ENCODE measurements around the gene GLIS1.

The GLIS1 gene

DNA sequence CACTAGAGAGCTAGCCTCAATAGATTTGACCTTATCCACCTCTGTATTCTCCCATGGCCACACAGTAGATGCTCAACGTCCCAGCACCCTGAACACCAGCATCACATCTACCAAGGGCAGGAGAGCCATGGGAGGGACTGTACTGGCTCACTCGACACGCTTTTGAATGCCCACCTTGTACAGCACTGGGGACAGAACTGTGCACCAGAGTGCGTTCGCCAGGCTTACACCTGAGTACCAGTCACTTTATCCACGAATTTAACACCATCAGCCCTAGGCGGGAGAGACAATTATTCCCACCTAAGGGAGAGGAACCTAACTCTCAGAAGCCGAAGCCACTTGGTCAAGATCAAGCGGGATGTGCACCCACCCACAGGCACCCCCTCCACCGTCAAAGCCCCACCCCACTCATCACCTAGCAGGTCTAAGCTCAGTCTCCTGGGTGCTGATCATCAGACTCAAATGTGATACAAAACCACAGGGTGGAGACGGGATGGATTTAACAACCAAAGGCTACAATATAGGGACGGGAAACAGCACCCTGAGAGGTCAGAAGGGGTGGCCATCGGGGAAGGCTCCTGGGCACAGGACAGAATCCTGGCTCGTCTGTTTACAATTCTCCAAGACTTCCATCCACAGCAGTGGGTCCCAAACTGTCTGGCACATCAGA, 110.5 kb downstream of the GLIS1 start:
- DNase-seq = no peak

DNA sequence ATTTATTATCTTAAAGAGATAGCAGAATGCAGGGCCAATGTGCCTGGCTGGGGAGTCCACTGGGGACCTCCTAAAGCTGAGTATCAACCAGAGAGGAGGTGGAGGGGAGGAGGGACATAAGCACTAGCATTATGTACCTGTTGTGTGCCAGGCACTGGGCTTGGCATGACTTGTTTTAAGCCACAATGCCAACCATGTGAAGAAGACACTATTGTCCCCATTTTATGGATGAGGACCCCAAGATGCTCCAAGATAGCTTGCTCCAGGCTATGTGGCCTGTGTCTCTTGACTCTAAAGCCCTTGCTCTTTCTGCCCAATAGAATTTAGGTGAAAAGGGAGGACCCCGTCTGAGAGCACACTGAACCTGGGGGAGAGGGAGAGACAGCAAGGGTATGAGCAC, 111.3 kb downstream of the GLIS1 start:
- DNase-seq = no peak

DNA sequence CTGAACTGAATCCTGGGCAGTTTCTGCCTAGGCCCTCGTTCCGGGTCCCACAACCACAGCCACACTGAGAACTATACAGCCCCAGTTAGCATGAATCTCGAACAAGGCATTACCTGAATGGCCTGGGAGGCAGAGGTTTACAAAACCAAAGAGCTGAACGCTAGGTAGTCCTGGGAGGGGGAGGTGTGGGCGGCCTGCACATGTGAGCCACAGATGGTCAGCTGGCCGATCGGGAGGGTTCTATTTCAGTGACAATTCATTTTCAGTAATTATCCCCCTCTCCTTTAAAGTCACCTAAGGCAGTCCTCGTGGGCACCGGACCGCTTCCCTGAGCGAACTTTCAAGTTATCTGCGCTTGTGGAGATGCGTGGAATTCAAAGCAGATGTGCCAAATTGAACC, 111.9 kb downstream of the GLIS1 start:
- DNase-seq = no peak

DNA sequence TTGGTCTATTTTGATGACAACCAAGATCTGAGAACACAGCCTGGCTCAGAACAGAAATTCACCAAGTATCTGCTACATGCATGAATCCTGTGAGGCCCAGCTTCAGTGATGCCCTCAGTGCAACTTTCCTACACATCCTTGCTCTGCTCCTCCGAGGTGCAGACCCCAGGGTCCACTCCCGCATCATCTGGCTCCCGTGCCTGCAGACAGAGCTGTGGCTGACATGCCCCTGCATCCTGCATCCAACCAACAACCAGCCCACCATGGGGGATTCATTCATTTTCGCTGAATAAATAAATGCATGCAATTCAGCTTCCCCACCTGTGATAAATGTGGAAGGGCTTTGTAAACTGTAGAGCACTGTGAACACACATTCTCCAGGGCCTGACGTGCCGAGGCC, 112.3 kb downstream of the GLIS1 start:
- no peak for DNase-seq

DNA sequence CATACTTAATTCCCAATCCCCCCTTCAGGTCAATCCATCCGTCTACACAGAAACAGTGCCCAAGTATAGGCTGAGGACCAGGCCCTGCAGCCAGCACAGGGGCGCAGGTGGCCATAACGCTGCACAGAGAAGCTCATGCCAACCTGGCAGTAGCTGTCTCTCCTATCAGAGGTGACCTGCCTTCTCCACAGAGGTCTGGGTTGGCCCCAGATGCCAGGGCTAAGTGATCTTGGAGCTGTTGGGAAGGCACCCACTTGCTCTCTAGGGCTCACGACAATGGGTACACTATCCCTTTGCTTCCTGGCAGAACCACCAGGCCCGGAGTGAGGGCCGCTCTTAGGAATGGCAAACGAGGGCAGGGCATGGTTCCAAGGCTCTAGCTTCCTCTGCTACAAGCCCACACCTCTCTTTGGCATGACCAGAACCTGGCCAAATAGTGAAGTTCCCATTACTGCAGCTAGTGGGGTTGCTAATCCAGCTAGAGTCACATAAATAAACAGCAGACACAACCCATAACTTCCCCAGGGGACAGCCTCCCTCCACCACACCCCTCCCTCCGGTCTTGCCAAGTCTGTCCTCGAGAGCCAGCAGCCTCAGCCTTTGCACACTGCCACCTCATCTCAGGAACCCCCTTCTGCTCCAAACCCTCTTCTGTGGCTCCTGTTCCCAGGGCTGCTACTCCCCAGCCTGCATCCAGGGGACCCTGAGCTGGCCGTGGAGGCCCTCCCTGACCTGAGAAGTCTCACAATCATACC, 113.0 kb downstream of the GLIS1 start:
- no peak for DNase-seq

DNA sequence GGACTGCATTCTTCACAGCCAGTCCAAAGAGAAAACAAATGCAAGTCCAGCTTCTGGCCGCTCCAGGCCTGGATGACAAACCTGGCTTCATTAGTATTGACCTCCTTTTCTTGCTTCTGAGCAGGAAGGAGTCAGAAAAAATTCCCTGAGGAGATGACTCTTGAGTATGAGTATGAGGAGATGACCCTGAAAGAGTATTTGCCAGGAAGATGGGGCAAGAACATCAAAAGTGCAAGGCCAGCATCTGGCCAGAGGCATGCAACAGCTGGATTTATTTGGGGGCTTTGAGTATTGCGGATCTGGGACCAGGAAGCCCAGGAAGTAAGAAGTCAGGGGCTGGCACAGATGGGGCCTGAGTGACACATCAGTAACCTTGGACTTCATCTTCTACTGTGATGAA, 113.9 kb downstream of the GLIS1 start:
- DNase-seq = no peak

DNA sequence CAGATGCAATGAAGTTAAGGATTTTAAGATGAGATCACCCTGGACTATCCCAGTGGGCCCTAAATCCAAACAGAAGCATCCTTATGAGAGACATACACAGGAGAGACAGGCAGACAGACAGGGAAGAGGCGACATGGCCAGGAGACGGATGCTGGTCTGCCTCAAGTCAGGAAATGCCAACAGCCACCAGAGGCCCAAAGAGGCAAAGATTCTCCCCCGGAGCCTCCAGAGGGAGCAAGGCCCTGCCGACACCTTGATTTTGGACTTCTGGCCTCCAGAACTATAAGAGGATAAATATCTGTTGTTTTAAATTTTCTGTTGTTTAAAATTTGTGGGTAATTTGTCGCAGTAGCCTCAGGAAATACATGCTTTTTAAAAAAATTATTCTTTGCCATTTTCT, 116.4 kb downstream of the GLIS1 start:
- no peak for DNase-seq

DNA sequence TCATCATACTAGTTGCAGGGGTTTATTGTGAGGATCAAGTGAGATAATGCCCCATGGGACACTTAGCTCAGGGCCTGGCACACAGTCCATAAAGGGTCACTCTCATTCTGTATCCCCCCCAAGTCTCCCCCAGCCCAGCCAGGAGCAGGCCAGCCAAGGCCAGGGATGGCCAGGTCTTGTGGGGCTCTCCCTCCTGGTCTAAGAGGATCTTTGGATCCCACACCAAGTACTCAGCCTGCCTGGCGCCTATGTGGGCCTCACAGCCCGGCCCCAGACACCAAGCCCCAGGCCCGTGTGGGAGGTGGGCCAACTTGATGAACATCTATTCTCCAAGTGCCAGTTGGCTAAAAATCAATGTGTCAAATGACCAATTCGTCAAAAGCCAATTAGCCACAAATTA, 117.8 kb downstream of the GLIS1 start:
- DNase-seq = no peak

DNA sequence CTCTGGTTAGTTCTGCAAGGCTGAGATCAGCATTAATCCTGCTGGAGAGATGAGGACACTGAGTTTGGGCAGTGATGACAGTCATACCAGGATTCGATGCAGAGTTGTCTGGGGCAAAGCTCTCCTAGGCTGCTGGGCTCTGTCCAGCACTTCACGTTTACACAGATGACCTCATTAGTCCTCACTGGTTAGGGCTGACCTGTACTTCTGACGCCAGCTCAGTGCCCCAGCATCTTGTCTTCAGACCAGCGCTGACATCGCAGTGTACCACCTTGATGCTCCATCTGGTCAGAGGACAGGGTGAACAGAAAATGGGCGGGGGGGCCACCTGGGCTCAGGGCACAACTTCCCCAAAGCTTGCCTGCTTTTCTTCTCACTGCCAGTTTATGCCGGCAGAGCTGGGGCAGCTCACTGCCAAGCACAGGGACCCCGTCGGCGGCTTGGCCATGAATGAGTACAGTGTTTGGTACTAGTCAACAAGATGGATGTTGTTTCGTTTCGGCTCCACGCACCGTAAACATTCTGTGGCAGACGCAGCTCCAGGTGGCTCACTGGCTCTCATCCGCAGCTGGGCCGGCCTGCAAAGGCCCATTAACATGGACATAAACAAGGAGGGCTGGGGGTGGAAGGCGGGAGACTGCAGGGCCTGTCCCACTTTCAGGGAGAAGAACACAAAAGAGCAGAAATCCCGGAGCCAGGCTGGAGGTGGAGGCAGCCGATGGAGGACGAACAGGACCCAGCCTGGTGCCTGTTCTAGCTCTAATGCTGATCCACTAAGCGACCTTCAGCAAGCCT, 118.7 kb downstream of the GLIS1 start:
- DNase-seq = no peak

DNA sequence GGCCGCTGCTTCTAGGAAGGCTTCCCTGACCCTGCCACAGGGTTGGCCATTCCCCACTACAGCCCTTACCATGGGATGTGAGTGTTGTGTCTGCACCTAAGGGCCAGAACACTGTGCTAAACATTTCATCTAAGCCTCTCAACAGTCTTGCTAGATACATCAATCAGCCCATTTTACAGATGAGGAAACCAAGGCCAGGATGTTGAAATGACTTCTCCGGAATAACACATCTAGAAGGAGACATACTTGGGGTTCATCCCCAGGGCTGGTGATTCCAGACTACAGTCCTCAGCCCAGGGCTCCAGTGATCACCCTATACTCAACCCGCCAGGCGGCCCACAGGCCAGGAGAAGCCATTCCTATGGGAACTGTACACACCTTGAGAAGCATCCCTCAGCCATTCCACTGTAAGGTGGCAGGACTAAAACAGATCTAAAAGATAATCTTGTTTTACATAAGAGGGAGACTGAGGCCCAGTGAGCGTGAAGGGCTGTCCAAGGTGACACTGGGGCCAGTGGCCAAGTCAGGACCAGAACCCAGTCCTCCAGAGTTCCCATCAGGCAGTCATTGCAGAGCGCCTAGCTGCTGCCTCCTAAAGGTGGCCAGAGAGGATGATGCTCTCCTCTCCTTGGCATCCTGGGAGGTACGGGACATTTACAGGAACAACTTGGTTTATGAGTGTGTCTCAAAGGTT, 119.5 kb downstream of the GLIS1 start:
- DNase-seq = no peak

DNA sequence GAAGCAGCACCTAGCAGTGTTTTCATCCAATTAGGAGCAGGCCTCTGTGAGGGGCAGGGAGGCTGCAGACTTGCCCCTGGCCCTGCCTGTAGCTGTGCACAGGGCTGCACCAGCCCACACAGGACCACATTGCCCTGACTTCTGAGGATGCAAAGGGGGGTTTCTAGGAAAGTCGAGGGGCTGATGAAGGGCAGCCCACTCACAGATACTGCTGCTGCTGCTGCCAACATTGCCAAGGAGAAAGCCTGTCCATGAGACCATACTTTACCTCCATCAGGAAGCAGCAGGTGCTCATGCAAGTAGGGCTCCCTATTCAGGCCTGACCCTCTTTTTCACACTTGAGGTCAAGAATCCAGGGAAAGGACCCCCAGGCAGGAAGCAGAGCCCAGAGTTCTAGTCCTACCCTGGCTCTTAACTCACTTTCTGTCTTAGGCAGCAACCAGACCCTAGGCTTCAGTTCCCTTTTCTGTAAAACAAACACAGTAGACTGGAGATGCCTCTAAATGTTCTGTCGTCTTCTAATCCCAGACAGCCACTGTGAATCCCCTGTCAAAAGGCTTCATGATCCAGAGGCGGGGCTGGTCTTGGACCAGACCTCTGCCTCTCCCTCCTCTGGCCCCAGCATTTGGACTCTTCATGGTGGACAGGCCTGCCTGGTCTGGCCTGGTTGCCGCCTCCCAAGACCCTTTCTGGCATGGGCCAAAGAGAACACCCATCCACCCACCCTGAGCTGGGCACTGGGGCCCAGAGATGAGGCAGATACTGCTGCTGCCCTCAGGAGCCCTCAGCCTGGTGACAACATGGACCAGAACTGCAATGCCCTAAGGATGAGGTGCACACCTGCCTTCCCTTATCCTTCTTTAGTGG, 120.2 kb downstream of the GLIS1 start:
- no peak for DNase-seq

DNA sequence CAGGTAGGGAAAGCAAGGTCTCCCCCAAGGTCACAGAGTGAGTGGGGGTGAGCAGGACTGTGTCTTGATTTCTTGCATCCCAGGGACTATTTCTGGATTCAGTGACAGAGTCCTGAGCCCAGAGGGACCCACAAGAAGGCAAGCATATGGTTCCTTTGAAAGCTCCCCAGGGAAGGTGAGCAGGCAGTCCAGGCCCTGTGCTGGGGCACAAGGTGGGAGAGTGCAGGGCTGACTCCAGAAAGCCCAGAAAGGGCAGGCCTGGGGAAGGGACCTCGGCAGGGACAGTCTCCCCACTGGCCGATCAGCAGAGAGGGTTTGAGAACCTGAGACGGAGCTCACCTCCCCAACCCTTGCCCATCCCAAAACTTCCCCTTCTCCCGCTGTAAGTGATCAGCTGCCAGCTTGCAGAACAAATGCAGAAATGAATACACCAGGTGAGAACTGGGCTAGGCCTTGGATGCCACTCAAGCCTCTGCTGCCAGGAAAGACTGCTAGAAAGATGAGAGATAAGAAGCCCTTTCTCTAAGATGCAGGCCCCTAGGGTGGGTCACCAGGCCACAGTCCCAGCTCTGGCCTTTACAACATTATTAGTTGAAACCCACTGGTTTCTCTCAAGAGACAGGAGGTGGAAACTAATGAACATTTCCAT, 121.0 kb downstream of the GLIS1 start:
- DNase-seq = no peak

DNA sequence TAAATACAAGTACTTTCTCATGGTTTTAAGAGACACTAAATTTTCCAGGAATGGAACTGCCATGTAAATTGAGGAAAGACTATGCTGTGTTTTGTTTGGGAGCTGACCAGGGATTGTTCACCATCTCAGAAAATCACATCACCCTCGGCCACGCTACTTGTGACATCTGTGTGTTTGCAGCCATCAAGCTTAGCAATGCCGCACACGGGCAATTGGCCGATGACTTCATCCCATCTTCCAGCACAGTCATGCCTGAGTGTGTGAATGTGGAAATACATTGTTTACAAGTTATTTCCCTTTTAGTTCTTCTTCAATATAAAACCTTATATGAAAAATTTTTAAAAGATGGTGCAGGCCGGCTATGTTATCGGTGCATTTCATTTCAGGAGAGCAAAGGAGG, 121.6 kb downstream of the GLIS1 start:
- no peak for DNase-seq

DNA sequence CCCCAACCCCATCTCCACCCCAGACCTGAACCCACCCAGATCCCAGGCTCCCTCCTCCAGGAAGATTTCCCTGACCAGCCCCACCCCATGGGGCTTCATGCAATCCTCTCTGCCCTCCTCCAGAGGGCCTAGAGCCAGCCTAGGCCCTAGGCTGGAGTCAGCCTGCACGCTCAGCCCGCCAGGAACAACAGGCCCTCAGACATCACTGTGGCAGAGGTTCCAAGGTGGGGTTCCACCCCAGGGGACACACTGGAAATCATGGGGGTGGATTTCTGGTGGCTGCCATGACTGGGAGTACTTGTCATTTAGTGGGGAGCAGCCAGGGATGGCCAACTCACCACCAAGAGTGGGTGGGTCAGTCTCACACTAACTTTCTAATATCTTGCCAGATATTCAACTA, 122.0 kb downstream of the GLIS1 start:
- no peak for DNase-seq

DNA sequence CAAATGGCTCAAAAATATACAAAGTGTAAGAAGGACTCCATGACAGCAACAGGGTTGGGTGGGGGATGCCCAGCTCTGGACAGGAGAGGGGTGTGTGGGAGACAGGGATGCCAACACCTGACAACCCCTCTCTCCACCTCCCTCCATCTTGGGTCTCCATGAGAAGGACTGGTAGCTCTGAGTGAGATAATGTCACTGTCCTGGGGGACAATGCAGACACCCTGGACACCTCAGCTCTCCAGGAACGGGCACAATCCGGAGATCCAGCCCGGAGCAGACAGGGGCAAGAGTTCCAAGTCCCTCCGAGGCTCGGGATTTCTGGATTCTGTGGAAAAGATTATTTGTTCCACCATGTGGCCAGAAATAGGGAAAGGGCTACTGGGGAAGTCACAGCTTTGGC, 122.5 kb downstream of the GLIS1 start:
- DNase-seq = no peak

DNA sequence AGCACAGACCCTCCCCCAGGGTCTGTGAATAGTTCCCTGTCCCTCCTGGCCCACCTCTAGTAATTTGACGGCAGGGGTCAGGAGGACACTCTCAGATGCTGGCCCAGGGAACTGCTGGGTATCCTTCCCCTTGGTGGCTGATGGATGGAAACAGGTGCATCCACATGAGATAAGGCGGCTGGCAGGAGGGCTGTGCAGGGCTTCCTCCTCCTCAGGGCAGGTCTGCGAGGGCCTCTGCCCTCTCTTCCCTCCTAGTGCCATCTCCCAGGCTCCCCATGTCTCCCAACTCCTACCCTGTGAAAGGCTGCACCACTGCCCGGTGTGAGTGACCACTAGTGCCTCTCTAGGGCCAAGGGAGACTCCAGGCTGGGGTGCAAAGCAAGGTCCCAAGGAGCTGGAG, 123.9 kb downstream of the GLIS1 start:
- no peak for DNase-seq

DNA sequence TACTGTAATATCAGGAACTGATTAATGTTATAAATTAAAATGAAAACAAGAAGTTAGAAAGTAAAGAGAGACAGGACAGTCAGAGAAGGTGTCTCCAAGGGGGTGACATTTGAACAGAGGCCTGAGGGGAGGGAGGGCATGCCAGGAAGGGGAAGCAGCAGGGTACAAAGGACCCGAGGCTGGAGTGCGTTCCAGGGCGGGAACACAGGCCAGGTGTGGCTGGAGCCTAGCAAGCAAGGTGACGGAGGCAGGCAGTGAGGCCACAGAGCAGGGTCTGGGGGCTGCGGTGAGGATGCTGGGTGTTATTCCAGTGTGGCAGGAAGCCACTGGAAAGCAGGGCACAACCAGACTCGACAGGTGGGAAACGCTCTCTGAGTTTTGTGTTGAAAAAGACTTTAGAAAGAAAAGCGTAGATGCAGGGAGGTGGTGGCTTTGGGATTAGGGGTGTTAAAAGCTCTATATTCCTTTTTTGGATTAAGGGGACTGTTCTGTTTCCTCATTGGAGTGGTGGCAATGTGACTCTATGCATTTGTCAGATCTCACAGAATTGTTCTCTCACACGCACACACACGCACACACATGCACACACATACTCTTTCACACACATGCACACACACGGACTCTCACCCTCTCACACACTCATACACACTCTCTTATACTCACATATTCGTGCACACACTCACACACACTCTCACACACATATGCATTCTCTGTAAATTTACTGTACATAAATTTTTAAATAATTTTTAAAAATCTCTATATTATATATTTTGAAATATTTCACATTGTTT, 124.5 kb downstream of the GLIS1 start:
- DNase-seq = no peak

DNA sequence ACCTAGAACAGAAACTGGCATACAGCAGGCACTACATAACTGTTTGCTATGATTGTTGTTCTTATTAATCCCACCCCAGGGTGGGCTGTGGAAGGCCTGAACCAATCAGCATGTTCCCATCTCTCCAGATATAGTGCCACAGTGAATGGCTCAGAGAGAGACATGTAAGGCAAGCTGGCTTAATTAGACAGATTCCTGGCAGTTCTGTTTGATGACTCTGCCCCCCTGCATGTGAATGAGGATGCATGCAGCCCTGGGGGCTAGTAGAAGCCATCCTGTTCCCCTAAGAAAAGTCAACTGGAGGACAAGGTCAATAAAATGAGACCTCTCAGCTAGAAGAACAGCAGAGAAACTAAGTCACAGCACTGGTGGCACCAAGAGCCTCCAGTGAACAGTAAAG, 130.3 kb downstream of the GLIS1 start:
- DNase-seq = no peak

DNA sequence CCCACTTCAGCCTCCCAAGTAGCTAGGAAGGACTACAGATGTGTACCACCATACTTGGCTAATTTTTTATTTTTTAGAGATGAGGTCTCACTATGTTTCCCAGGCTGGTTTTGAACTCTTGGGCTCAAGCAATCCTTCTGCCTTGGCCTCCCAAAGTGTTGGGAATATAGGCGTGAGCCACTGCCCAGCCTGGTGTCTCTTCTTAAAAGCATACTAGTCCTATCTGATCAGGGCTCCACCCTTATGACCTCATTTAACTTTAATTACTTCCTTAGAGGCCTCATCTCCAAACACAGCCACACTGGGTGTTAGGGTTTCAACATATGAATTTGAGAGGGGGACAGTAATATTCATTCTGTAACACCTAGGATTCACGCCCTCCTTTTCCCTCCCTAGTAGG, 130.9 kb downstream of the GLIS1 start:
- no peak for DNase-seq

DNA sequence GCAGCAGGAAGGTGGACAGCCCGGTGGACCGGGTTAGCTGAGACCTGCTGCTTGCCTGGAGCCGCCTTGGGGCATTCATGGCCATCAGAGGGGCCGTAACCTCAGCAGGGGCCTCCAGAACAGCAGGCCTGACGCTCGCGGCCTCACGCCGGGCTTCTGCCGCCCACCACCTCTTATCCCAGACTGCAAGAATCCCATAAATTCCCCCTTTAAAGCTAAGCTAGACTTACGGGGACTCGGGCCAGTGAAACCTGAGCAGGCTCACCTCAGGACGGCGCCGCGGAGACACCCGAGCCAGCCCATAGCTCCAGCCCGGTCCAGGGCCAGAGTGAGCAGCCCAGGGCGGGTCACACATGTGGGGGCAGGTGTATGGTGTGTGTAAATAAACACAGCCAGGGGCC, 132.3 kb downstream of the GLIS1 start:
- DNase-seq = no peak

DNA sequence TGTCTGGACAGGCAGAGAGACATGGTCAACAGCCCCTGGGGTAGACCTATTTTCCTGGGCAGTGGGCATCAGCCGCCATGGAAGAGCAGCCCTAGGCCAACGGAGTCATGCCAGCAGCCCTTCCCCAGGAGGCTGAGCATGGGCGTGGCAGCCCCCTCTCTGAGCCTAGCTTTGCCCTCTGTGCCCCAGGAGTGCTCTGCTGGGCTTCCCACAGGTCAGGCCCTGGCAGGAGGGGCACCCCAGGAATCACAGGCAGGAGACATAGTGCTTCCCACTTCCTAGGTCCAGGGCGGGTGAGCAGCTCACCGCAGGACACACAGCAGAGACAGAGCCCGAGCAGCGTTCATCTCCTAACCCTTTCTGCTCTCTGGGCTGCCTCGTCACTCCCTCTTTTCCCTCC, 132.8 kb downstream of the GLIS1 start:
- DNase-seq = no peak
